GM12891 (cell line): ENCODE data around the gene CROCC2.

Source experiments
- DNase-seq: peaks from one replicate; pipeline ENCODE4 v3.0.0; 2011; ENCODE audit warnings: low spot score; ENCODE audit not compliant: insufficient read length
- FAIRE-seq: peaks from 2 replicates; lab custom pipeline; 2011; peaks lifted over from hg19 to GRCh38; lab: Jason Lieb, UNC
- PAX5 ChIP-seq: IDR thresholded peaks from 2 replicates; pipeline ENCODE4 v1.6.1; 2011; ENCODE audit warnings: low read length, moderate library complexity, mild to moderate bottlenecking; ENCODE audit not compliant: insufficient read depth, severe bottlenecking
- POLR2A ChIP-seq: IDR thresholded peaks from 2 replicates; pipeline ENCODE4 v1.6.1; 2011; ENCODE audit warnings: low read depth, low read length, control low read depth
- POLR2AphosphoS5 ChIP-seq: IDR thresholded peaks from 2 replicates; pipeline ENCODE4 v1.6.1; 2011; ENCODE audit warnings: low read depth, low read length, control low read depth
- POU2F2 ChIP-seq: IDR thresholded peaks from 2 replicates; pipeline ENCODE4 v1.6.1; 2011; ENCODE audit warnings: low read depth, mild to moderate bottlenecking, control low read depth, low read length, moderate library complexity
- SPI1 ChIP-seq: IDR thresholded peaks from 2 replicates; pipeline ENCODE4 v1.6.1; 2011; ENCODE audit warnings: low read depth, low read length, control low read depth
- TAF1 ChIP-seq: IDR thresholded peaks from 2 replicates; pipeline ENCODE4 v1.6.1; 2011; ENCODE audit warnings: low read depth, low read length, control low read depth

Gene CROCC2

GRCh38 chr2:240985881-240986786 is 80.0 kb downstream of the CROCC2 start:
- FAIRE-seq (no peak), DNase-seq (no peak)
- TF ChIP-seq POLR2A (no peak), PAX5 (no peak), POLR2AphosphoS5 (no peak), POU2F2 (no peak), TAF1 (no peak), SPI1 (no peak)

- no peak for FAIRE-seq
- no peak for DNase-seq
- no peak for TF ChIP-seq PAX5
Measured at GRCh38 chr2:240986787-240987411, 80.8 kb downstream of the CROCC2 start.

GRCh38 chr2:240987588-240987987 is 81.5 kb downstream of the CROCC2 start:
- DNase-seq, result no peak
- FAIRE-seq, result no peak
- TF ChIP-seq SPI1 (no peak), TAF1 (no peak), POU2F2 (no peak), PAX5 (no peak), POLR2A (no peak), POLR2AphosphoS5 (no peak)

GRCh38 chr2:240988146-240988545 is 82.0 kb downstream of the CROCC2 start:
- DNase-seq (no peak), FAIRE-seq (no peak)
- TF ChIP-seq POU2F2, result no peak
- no peak for TF ChIP-seq PAX5
- no peak for TF ChIP-seq POLR2A

- DNase-seq (no peak), FAIRE-seq (no peak)
- TF ChIP-seq SPI1 (no peak), POLR2A (no peak), TAF1 (no peak), POU2F2 (no peak)
Measured at GRCh38 chr2:240988571-240989271, 82.6 kb downstream of the CROCC2 start.

- TF ChIP-seq SPI1 (no peak), PAX5 (no peak), TAF1 (no peak), POU2F2 (no peak), POLR2A (no peak), POLR2AphosphoS5 (no peak)
- FAIRE-seq (no peak), DNase-seq (no peak)
Measured at GRCh38 chr2:240989451-240990265, 83.5 kb downstream of the CROCC2 start.

- no peak for TF ChIP-seq POU2F2
- no peak for TF ChIP-seq SPI1
- TF ChIP-seq POLR2AphosphoS5, result no peak
- no peak for TF ChIP-seq PAX5
- TF ChIP-seq POLR2A, result no peak
- no peak for TF ChIP-seq TAF1
- FAIRE-seq, result peak; percentile 52
- DNase-seq, result no peak
Measured at GRCh38 chr2:240990266-240990529, 84.1 kb downstream of the CROCC2 start.

- FAIRE-seq, result no peak
- no peak for TF ChIP-seq POLR2AphosphoS5
- no peak for TF ChIP-seq PAX5
- no peak for TF ChIP-seq TAF1
- TF ChIP-seq SPI1, result no peak
- no peak for TF ChIP-seq POU2F2
- TF ChIP-seq POLR2A, result no peak
- no peak for DNase-seq
Measured at GRCh38 chr2:240990726-240991377, 84.7 kb downstream of the CROCC2 start.
